Measurements from ENCODE around the gene C1GALT1. TPM values are rescaled to one million over a fixed set of nuclear protein-coding genes. Genes with fewer than 3 reads are reported as not detected.
A peak's percentile ranks its signal among the peaks of the same experiment; 100 is the strongest.

C1GALT1 gene
- total and polyA plus RNA-seq, 9 of the 15 experiments (the other 6 are each of a cell fraction or from before 2014, with no cell fraction given): 5.0 to 33.2 (median 24.1) TPM

DNA sequence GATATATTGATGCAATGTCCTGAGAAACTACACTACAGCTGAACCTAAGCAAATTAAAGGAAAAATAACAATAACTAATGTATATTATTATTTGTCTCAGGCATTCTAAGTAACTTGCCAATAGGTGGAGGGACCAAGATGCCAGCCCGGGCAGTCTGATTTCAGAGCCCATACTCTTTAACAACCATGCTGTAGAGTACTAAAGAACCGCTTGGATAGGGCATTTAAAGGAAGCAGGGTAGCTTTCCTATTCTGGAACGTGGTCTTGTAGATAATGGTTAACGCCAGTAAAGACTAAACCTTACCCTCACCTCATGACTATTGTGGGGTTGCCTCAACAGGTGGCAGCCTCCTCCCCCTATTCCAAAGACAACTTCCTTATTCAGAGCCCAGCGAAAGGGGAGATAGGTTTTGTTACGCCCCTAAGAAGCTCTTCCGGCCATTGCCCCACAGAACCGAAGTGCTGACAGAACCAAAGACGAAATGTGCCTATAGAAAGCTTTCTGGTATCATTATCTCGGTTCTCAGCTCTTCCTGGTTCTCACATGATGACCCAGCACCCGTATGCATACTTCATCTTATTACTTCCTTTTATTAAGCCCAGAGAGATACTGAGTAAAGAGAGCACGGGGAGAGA is 707 bp upstream of the C1GALT1 start:
- Histone ChIP-seq H3K4me1 (replicated peaks in 1 of 2; ENCODE audit: control insufficient read depth in 2 of 2, insufficient read depth in 2 of 2, low read length in 2 of 2) (peaks cover 7 to 14% of the 10 kb centered on the region in 2 experiments; a peak in 4 of 5 replicates), H3K4me2 (ENCODE audit: insufficient read depth, low read length) (peak overlapping the region; percentile 95), H3K27ac (ENCODE audit: extremely low read depth, low read depth, low read length) (peak overlapping the region; percentile 95), H4K20me1 (replicated peaks; ENCODE audit: control insufficient read depth, insufficient read depth, low read length) (no peaks in the 10 kb centered on the region), H3K9ac (ENCODE audit: insufficient read depth in 1 of 2, low read depth in 2 of 2, low read length in 2 of 2) (peak overlapping the region; percentile 47 to 92; a peak in 3 of 4 replicates), H3K4me3 (peak overlapping the region; percentile 87), H2AFZ (ENCODE audit: low read depth, low read length) (peak overlapping the region; percentile 98), H3K36me3 (ENCODE audit: control insufficient read depth, insufficient read depth, low read length) (peaks cover 11% of the 10 kb centered on the region), H3K9me1 (ENCODE audit: control insufficient read depth, insufficient read depth, low read length) (no peaks in the 10 kb centered on the region), H3K79me2 (ENCODE audit: control insufficient read depth, insufficient read depth, low read length) (peaks cover 41% of the 10 kb centered on the region), H3K9me3 (replicated peaks; ENCODE audit: control insufficient read depth, insufficient read depth, low read depth, low read length) (no peaks in the 10 kb centered on the region), H3K27me3 (ENCODE audit: control insufficient read depth in 2 of 2, insufficient read depth in 2 of 2, low read length in 2 of 2) (no peaks in the 10 kb centered on the region)
- BruUV-seq (replicated peaks): TSS peak; percentile 98
- FAIRE-seq (no peak), ATAC-seq (peak; percentile 54), DNase-seq (ENCODE audit: extremely low read depth in 1 of 4, low spot score in 3 of 4) (peak; percentile 59 to 85 (median 68))
- POLR2A ChIA-PET: interaction anchor here (0.6 to 1.5 kb wide), 10 partner anchors 11 to 1559 kb away, joined by 3 to 7 read pairs (median 3); no protein-coding TSS in a partner anchor
- in situ Hi-C loops (cut with MboI) (no loop called here), intact Hi-C loops (cut with micrococcal nuclease) (loop anchor here (1.0 to 10.0 kb wide), 4 partner anchors 77 to 241 kb away; no protein-coding TSS in a partner anchor)
- 1% methylated on average over 12 of the region's 12 CpGs for WGBS (ENCODE audit: insufficient coverage, low coverage, missing lambda C conversion rate)
- CTCF ChIA-PET (ENCODE audit: low intra/inter-chr PET ratio): no interaction called here
- no peak; the same call in 1 of the 2 replicates for TF ChIP-seq ZKSCAN8 (CRISPR knock-in tag; IDR thresholded peaks at IDR 0.05)
- TF ChIP-seq SETDB1 (IDR thresholded peaks at IDR 0.05; ENCODE audit: low read length): no peak
- TF ChIP-seq LCOR (CRISPR knock-in tag; IDR thresholded peaks at IDR 0.05): peak; percentile 43; the same call in 1 of the 2 replicates
- TF ChIP-seq, protein P1, sequence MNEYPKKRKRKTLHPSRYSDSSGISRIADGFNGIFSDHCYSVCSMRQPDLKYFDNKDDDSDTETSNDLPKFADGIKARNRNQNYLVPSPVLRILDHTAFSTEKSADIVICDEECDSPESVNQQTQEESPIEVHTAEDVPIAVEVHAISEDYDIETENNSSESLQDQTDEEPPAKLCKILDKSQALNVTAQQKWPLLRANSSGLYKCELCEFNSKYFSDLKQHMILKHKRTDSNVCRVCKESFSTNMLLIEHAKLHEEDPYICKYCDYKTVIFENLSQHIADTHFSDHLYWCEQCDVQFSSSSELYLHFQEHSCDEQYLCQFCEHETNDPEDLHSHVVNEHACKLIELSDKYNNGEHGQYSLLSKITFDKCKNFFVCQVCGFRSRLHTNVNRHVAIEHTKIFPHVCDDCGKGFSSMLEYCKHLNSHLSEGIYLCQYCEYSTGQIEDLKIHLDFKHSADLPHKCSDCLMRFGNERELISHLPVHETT (CRISPR knock-in tag; conservative IDR thresholded peaks at IDR 0.05 in 1 of 2, IDR thresholded peaks at IDR 0.05 in 1 of 2): no peak
- peak; percentile 27; the same call in 1 of the 2 replicates for TF ChIP-seq L3MBTL2 (IDR thresholded peaks at IDR 0.05)
- no peak for TF ChIP-seq ILF3 (IDR thresholded peaks at IDR 0.05; ENCODE audit: borderline replicate concordance)
- TF ChIP-seq, protein P2, sequence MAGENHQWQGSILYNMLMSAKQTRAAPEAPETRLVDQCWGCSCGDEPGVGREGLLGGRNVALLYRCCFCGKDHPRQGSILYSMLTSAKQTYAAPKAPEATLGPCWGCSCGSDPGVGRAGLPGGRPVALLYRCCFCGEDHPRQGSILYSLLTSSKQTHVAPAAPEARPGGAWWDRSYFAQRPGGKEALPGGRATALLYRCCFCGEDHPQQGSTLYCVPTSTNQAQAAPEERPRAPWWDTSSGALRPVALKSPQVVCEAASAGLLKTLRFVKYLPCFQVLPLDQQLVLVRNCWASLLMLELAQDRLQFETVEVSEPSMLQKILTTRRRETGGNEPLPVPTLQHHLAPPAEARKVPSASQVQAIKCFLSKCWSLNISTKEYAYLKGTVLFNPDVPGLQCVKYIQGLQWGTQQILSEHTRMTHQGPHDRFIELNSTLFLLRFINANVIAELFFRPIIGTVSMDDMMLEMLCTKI (IDR thresholded peaks at IDR 0.05; ENCODE audit: partially characterized antibody): no peak
- TF ChIP-seq ESRRB (CRISPR knock-in tag; IDR thresholded peaks at IDR 0.05; ENCODE audit: borderline replicate concordance): no peak
- no peak for TF ChIP-seq SRSF7 (optimal IDR thresholded peaks at IDR 0.05; ENCODE audit: low read depth, low read length)
- TF ChIP-seq COPS2 (conservative IDR thresholded peaks at IDR 0.05): no peak
- TF ChIP-seq, protein P3, sequence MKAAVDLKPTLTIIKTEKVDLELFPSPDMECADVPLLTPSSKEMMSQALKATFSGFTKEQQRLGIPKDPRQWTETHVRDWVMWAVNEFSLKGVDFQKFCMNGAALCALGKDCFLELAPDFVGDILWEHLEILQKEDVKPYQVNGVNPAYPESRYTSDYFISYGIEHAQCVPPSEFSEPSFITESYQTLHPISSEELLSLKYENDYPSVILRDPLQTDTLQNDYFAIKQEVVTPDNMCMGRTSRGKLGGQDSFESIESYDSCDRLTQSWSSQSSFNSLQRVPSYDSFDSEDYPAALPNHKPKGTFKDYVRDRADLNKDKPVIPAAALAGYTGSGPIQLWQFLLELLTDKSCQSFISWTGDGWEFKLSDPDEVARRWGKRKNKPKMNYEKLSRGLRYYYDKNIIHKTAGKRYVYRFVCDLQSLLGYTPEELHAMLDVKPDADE (conservative IDR thresholded peaks at IDR 0.05; ENCODE audit: control insufficient read depth, low read depth, low read length): no peak
- peak; percentile 33; the same call in 1 of the 2 replicates for TF ChIP-seq ELF2 (CRISPR knock-in tag; IDR thresholded peaks at IDR 0.05)
- TF ChIP-seq MYC (IDR thresholded peaks at IDR 0.05; ENCODE audit: low read depth, low read length): peak; percentile 54; the same call in 1 of the 2 replicates
- peak; percentile 67; the same call in 1 of the 2 replicates for TF ChIP-seq MYC (CRISPR knock-in tag; IDR thresholded peaks at IDR 0.05; ENCODE audit: borderline replicate concordance, low read depth)
- no peak for TF ChIP-seq ARHGAP35 (IDR thresholded peaks at IDR 0.05; ENCODE audit: partially characterized antibody)
- peak; percentile 29; the same call in 1 of the 2 replicates for TF ChIP-seq EP300 (IDR thresholded peaks at IDR 0.05; ENCODE audit: low read length)
- no peak for TF ChIP-seq NELFE (IDR thresholded peaks at IDR 0.05; ENCODE audit: insufficient read depth, insufficient read length)
- no peak for TF ChIP-seq ILK (tag; IDR thresholded peaks at IDR 0.05; ENCODE audit: borderline replicate concordance, low read depth)
- peak; percentile 76; the same call in 1 of the 2 replicates for TF ChIP-seq NFRKB (IDR thresholded peaks at IDR 0.05; ENCODE audit: low read depth)

Measured in K562 (cell line).